SKM-1 treated with dmso at 0.1 percent for 144 hours (cell line): Measurements from ENCODE around the gene TTC34.
"Not testable (repeated sequence)": the region's sequence is repeated elsewhere in the genome, so short reads cannot be mapped to it uniquely, and the experiment has no call there.

Experiments used
- DNase-seq: peaks from one replicate; lab custom pipeline; 2025; ENCODE audit not compliant: unreplicated experiment; lab: John Stamatoyannopoulos, UW

The TTC34 gene

DNA sequence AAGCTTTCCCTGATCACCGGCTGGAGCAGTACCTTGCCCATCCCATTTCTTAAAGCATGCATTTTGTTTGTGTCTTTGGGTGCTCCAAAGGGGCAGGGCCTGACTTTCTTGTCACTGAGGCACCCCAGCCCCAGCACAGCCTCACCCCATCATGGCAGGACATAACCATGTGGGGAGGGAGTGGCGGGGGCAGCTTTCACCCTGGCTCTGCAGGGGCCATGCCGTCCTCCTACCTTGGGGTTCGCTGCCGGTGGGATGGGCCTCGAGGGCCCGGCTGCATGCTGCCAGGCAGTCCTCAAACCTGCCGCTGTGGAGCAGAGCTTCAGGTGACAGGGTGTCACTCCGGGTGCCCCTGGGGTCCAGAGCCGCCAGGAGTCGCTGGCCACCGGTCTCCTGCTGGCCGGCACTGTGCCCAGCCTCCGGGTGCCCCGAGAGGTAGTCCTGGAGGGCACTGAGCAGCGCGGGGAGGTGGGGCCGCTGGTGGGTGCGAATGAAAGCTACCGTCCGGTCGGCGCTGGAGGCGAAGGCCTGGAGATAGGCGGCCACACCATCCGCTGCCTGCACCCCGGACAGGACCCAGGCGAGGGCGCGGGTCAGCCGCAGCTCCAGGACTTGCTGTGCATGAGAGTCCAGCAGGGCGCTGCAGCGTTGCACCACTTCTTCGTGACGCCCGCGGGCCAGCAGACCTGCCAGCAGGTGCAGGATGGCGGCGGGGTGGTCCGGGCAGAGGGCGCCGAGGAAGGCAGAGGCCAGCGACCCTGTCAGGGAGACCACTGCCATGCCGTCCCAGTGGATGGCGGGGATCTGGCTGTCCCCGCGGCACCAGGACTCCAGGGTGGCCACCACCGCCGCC lies 1.5 kb downstream of the TTC34 start:
- DNase-seq, result no peak

DNA sequence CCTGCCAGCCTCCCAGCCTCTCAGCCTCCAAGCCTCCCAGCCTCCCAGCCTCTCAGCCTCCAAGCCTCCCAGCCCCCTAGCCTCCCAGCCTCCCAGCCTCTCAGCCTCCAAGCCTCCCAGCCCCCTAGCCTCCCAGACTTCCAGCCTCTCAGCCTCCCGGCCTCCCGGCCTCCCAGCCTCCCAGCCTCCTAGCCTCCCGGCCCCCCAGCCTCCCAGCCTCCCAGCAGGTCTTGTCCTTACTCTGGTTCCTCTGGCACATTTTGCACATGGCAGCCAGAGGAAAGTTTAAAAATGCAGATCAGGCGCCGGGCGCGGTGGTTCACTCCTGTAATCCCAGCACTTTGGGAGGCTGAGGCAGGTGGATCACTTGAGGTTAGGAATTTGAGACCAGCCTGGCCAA lies 2.5 kb downstream of the TTC34 start:
- not testable (repeated sequence) for DNase-seq

DNA sequence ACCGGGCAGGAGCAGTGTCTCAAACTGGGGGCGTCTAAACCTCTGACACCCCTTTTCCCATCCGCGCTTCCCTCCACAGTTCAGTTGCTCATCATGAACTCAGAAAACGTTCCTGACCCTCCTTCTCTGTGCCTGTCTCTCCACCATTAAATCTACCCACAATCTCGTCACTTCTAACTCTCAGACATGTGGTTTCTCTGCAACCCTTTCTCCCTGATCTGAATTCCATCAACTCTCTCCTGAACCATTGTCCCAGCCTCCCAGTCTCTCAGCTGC lies 3.8 kb downstream of the TTC34 start:
- no peak for DNase-seq

DNA sequence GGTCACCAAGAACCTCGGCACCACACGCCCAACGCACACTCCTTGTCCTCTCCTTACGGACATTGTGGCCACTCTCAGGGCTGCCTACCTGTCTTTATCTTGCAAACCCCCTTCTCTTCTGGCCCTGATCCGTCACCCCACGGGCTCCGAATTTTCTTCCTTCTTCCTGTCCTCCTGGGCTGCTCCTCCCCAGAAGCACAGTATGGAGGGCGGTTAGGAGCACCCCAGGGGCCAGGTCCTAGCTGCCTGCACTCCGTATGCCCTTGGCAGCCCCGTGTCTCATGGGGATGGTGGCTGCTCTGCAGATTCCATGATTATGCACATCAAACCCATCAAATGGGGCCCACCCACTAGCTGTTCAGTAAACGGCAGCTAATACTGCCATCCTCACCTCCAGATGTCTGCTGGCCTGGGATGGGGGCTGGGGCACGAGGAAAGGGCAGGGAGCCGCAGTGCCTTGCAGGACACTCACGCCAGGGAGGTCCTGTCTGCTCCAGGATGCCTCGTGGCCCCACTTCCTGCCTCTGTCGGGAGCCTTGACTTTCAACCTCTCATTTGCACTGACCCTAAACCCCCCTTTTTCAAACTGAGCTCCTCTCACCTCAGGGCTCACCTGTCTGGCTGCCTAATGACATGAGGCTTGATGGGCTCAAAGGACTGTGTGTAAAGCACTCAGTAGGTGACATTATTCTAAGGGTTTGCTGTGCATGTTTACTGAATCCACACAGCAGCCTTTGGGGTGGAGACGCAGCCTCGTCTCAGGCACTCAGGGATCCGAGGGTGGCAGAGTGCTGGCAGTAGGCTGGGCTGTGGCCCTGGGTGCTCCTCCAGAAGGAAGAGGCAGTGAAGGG lies 4.4 kb downstream of the TTC34 start:
- no peak for DNase-seq

DNA sequence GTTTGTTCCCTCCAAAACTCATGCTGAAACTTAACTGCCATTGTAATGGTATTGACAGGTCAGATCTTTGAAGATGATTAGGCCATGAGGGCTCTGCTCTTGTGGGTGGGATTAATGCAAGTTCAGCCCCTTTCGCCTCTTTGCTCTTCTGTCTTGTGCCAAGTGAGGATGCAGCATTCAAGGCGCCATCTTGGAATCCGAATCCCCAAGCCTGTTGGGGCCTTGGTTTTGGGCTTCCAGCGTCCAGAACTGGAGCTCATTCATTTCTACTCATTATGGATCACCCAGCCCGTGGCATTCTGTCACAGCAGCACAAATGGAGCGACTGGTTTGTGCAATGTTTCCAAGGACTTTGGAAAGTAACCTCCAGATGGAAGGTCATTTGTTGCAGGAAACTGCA lies 5.6 kb downstream of the TTC34 start:
- DNase-seq, result no peak

DNA sequence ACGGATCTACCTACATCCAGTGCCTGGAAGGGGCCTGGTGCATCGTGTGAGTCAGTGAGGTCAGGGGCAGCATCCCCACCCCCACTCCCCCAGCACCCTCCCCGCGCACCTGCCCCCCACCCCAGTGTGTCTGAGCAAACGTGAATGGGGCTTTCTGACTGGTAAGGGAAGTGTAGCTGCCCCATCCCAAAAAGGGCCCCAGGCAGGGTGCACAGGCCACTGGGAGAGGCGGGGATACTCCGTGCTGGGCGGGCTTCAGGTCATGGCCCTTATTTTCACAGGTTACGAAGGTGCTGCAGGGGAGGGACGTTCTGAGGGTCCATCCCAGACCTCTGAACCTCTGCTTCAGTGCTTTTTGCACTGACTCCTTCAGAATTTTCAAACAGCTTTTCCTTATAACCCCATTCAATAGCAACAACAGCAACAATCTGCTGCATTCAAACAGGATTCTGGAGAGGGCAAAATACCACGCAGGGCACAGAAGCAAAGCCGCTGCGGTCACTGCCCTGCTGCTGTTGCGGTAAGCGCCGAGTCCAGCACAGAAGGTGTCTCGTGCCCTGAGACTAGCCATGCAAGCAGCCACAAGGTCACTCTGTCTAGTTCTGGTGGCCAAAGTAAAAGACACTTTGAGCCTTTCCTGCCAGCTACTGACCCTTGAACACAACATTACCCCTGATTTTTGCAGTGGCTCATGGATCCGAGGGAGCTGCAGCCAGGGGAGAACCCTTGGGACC lies 10.3 kb downstream of the TTC34 start:
- DNase-seq, result no peak

DNA sequence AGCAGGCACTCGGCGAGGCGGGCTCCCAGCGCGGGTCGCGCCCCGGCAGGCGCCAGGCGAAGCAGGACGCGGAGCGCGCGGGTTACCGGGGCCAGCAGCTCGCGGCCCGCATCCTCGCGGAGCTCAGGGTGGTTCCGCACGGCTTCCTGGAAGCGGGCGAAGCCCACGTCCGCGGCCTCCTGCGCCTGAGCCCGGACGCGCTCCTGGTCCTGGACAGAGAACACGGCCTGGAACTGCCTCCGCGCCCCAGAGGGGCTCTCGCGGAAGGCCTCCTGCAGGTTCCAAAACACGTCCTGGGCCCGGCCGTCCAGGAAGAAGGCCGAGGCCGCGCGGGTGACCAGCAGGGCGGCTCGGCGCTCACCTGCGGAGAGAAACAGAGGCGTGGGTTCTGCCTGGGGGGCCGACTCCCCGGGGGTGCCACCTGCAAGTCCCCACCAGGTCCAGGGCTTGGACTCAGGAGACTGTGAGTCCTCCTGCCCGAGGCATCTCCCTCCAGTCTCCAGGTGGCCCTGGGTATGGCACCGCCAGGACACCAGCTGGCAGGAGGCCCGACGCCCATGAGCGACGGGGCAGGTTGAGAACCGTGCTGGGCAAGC lies 11.4 kb downstream of the TTC34 start:
- DNase-seq, result no peak

DNA sequence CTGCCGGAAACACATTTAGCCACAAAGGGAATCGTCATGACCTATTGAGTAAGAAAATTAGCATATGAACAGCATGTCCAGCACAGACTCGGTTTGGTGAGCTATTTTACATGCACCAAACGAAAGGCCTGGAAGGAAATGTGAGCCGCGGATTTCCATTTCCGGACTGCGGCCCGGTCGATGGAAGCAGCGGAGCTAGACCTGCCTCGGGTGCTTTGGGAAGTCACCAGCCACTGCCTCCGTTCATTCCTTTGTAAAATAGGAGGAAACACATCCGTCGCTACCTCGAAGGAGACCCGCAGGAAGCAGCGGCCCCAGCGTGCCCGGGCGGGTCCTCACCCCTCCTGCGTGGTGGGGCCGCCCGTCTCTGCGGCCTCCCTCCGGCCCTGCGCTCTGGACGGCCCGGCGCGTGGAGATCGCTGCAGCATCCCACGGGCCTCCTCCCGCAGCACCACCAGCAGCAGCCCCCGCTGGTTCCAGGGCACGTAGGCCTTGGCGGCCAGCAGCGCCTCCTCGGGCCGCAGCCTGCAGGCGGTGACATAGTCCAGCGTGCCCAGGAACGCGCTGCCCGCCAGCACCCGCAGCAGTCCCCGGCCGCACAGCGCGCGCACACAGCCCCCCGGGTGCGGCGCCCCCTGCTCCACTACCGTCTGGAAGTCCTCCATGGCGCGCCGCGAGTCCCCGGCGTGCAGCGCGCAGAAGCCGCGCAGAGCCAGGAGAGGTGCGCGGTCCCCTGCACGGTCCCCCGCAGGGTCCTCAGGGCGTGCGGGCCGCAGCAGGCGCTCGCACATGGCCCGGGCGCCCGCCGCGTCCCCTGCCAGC lies 12.1 kb downstream of the TTC34 start:
- DNase-seq, result no peak

DNA sequence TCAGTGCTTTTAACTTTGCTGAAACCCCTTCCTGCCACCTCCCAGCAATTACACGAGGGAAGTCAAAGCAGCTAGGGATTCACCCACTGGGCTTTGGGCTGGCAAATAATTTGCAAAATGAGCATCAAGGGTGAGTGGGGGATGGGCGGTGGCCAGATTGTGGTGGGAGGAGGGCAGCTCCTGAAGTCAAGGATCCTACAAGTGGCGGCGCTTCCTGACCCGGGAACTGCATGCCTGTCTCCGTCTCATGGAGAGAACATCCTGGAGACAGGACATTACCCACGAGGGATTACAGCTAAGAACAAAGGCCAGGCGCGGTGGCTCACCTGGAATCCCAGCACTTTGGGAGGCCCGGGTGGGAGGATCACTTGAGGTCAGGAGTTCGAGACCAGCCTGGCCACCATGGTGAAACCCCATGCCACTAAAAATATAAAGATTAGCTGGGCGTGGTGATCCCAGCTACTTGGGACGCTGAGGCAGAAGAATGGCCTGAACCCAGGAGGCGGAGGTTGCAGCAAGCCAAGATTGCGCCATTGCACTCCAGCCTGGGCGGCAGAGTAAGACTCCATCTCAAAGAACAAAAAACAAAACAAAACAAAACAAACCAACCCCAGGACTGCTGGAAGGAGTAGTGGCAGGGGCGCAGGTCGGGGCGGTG lies 12.9 kb downstream of the TTC34 start:
- no peak for DNase-seq

DNA sequence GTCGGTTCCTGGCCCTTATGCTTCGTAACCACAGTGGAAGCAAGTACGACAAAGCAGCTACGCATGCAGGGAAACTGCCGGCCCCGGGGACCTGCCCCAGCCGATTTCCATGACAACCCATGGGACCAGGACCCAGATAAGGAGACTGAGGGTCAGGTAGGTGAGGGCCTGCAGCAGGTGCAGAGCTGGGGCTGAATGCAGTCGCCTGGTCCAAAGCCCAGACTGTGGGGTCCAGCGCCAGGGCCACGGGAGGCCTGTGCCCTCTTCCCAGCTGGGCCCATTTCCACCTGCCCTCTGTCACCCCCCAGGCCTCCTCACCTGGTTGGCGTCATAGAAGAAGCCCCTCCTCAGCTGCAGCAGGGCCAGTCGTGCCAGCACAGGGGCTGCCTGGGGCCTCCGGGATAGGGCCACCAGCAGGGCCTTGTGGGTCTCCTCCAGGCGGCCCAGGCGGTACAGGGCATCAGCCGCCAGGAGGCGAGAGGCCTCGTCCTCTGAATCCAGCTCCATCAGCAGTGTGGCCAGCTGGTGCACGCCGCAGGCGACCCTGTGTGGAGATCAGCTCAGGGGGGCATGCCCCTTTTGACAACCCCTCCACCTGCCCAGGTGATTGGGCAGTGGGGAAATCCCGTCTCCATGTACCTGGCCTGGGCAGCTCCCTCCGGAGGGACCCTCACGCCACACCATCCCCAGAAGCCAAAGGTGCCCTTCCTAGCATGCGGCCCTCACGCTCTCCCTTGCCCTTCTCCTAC lies 14.2 kb downstream of the TTC34 start:
- DNase-seq, result no peak

DNA sequence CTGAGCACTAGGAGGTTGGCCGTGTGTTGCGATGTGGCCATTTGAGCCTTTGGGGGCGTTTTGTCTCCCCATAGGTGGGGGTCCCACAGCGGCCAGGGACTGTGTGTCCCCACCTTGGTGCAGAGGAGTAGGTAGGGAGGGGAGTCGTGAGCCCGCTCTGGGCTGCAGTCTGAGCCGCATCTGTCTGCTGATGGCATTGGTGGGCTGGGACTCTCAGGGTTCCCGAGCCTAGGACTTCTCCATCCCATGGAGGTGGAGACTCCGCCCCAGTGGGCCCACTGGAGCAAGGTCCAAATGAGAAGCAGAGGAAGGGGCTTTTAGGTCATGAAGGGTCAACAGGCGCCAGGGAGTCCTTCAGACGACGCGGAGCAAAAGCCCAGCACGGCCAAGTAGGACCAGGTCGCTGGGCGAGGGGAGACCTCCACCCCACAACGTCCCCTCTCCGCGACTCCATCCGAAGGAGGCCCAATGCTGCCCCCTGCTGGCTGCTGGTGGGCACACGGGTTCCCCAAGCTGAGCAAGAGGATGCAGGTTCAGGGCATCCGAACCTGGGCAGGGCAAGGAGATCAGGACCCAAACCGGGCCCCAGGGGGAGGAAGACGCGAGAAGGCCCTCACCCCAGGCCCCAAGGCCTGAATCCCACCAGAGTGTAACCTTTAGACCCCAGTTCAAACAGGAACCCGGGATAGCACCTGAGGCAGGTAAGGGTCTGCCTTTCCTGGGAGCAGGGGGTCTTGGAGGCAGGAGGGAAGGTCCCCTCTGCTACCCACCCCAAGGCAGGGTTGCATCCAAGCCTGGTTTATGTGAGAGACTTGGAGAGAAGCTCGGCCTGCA lies 14.9 kb downstream of the TTC34 start:
- DNase-seq, result no peak

DNA sequence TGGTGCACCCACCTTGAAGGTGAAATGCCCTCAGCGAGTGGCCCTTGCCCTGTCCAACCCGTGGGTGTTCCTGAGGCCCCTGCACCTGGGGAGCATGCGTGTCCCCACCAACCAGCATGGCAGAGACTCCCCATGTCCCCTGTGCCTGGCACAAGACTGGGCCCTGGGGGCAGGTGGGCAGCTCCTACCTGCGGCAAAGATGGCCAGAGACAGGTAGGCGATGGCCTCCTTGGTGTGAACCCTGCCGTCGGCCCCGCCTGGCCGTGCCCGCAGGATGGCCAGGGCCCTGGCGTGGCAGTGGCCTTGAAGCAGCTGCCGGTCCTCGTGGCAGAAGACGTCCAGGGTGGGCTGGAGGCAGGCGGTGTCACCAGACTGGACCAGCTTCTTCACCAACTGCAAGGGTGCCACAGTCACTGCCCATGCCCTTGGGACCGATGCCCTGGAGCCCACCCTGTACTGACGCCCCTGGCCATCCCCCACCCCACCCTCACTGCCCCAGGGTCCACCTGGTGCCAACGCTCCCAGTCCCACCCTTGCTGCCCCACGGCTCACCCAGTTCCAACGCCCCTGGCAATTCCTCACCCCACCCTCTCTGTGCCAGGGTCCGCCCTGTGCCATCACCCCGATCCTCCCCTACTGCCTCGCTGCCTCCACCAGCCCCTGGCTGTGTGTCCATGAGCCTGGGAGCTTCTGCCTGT lies 15.7 kb downstream of the TTC34 start:
- no peak for DNase-seq

DNA sequence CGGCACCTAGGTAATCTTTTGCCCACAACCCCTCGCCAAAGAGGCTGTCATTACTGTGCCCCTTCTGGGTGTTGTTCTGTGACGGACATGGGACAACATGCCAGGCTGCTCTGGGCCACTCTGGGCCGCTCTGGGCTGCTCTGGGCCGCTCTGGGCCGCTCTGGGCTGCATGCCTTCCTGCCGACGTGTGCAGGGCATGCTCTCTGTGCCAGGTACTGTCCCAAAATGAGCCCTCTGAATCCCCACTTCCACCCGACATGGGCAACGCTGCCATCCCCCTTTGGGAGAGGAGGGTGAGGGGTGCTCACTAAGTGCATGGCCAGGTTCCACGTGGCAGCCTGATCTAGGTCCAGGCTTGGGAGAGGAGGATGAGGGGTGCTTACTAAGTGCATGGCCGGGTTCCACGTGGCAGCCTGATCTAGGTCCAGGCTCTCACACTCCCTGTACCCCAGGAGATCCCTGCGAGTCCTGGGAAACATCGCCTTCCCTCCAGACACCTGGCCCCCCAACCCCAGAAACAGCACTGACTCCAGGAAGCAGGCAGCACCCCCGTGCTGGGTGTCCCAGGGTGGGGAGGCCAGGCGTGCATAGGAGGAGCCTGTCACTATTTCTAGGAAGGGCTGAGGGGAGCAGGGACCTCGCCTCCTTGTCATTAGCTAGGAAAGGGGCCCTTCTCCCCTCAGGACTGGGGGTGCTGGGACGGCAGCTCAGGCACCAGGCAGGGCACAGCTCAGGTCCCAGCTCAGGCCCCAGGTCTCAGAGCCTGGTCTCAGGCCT lies 16.5 kb downstream of the TTC34 start:
- no peak for DNase-seq

DNA sequence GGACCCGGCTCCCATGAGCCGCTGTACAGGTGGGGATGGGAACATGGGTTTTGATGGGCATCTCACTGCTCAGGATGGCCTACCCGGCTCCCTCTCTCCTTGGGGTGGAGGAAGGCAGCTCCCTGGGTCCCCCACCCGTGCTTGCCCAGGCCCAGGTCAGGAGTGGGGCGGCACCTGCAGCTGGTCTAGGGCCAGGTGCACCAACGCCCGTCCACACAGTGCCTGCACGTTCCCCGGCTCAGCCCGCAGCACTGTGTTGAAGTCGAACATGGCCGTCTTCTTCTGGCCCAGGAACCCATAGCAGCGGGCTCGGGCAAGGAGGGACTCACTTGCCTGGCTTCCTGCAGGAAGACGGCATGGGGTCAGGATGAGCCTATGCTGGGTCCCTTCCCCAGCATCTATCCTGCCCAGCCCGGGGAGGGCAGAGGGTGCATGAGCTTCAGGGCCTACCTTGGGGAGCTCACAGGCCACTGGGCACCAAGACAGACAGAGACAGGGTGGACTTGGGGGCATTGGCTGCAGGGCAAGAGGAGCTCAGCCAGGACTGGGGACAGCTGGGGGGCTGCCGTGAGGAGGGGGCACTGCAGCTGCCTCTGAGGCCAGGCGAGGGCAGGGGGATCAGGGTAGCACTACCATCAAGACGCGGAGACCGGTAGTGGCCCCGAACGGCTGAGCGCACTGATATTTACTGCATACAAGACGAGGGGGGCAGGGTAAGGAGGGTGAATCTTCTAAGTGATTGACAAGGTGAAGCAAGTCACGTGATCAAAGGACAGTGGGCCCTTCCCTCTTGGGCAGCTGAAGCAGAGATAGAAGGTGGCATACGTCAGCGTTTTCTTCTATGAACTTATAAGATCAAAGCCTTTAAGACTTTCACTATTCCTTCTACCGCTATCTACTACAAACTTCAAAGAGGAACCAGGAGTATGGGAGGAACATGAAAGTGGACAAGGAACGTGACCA lies 17.8 kb downstream of the TTC34 start:
- DNase-seq, result no peak

DNA sequence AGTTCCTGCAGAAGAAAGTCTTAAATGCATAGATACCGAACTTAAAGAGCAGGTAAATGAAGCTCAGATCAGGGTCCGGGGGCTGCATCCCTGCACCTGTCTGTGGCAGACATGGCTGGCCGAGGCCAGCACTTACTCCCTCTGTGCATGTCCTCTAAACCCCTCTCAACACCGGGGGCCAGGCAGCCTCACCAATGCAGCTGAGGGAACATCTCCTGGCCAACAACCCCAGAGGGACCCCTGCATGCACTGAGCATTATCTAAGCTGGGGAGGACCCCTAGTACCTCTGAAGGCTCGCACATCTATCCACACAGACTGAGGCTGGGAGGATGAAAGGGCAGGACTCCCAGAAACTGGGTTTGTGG lies 18.4 kb downstream of the TTC34 start:
- no peak for DNase-seq

DNA sequence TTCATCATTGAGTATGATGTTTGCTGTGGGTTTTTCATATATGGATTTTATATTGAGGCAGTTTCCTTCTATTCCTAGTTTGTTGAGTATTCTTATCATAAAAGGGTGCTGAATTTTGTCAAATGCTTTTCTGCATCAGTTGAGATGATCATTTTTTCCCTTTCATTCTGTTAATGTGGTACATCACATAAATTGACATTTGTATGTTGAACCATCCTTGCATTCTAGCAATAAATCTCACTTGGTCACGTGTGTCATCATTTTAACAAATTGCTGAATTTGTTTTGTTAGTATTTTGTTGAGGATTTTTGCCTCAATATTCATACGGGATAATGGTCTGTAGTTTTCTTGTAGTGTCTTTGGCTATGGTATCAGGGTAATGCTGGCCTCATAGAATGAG lies 19.9 kb downstream of the TTC34 start:
- DNase-seq, result no peak
